CD4-positive, alpha-beta T cell treated with Interleukin-6 for 4 hours (primary cell): ENCODE results near the gene BSDC1.
"Not testable (repeated sequence)": the region's sequence is repeated elsewhere in the genome, so short reads cannot be mapped to it uniquely, and the experiment has no call there.

ENCODE experiments used
- DNase-seq: peaks from one replicate; pipeline ENCODE4 v3.0.0-alpha.2; 2020; ENCODE audit warnings: mixed read lengths

Gene BSDC1, protein sequence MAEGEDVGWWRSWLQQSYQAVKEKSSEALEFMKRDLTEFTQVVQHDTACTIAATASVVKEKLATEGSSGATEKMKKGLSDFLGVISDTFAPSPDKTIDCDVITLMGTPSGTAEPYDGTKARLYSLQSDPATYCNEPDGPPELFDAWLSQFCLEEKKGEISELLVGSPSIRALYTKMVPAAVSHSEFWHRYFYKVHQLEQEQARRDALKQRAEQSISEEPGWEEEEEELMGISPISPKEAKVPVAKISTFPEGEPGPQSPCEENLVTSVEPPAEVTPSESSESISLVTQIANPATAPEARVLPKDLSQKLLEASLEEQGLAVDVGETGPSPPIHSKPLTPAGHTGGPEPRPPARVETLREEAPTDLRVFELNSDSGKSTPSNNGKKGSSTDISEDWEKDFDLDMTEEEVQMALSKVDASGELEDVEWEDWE

DNA sequence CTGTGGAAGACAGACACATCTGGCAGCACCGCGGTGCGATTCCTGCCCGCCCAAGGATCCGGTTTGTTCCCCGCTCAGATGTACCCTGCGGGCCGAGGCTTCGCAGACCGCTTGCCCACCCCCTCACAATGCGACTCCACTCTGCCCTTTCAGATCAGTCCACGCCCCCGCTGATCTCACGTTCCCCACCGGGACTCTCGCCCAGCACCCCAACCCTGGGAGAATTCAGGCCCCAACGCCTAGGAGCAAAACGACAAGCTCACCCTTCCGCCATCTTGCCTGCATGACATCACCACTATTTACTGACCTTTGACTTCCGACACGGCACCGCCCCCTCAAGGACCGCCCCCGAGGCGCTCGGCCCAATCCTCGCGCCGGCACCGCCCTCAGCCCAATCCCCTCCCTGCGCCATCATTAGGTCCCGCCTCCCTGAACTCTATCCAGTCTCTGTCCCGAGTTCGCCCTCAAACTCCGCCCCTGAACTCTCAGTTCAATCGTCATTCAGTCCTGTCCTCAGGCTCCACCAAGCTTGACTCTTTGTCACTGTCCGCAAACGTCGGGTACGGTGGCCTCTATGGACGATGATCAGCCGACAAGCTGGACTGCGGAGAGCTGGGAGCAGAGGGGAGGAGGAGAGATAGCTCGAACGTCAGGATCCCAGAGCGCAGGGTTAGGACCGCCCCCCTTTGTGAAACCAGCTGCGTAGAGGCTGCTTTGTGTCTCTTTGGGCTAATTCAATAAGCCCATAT, at the start of gene BSDC1:
BSDC1 (minus strand) TSS at position 301 of the 749 bp plus-strand sequence; CDS start at position 274, 27 bp downstream.
- DNase-seq: peak; percentile 99

DNA sequence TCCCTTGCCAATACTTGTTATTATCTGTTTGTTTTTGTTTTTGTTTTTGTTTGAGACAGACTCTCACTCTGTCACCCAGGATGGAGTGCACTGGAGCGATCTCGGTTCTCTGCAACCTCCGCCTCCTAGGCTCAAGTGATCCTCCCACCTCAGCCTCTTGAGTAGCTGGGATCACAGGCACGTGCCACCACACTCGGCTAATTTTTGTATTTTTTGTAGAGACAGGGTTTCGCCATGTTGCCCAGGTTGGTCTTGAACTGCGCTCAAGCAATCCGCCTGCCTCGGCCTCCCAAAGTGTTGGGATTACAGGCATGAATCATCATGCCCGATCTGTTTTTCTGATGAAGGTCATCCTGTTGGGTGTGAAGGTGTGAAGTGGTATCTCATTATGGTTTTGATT, 47.2 kb upstream of the BSDC1 start:
- not testable (repeated sequence) for DNase-seq

DNA sequence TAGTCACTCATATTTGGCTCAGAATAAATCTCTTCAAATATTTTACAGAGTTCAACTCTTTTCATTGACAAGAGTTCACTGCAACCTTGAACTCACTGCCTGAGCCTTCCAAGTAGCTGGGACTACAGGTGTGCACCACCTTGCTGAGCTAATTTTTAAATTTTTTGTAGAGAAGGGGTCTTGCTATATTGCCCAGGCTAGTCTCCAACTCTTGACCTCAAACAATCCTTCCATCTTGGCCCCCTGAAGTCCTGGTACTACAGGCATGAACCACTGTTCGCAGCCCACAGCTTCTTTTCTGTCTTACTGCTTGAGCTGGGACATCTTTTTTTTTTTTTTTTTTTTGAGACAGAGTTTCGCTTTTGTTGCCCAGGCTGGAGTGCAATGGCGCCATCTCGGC, 44.5 kb upstream of the BSDC1 start:
- not testable (repeated sequence) for DNase-seq

DNA sequence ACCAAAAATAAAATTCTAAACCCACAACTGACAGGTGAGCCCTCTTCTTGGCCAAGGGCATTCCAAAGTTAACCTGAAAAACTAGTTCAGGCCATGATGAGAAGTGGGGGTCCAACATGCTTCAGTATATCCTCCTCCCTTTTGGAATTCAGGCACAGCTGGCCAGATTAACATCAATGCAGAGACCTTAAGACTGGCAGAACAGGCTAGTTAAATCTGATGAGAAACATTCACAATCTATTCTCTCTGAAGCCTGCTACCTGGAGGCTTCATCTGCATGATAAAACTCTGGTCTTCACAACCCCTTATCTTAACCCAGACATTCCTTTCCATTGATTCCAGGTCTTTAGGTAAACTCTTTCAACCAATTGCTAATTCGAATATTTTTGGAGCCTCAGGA, 43.9 kb upstream of the BSDC1 start:
- no peak for DNase-seq

DNA sequence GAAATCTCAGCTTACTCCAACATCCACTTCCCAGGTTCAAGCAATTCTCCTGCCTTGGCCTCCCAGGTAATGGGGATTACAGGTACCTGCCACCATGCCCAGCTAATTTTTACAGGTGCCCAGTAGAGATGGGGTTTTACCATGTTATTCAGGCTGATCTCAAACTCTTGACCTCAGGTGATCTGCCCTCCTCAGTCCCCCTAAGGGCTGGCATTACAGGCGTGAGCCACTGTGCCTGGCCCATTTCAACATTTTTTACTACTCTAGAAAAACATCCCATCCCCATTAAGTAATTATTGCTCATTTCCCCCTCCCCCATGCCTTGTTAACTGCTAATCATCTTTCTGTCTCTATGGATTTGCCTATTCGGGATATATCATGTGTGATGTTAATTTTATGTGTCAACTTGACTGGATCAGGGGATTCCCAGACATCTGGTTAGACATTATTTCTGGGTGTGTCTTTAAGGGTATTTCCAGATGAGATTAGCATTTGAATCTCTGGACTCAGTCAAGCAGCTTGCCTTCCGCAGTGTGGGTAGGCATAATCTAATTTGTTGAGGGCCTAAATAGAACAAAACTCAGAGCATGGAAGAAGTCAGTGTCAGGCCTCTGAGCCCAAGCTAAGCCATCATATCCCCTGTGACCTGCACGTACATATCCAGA, 37.6 kb upstream of the BSDC1 start:
- no peak for DNase-seq

DNA sequence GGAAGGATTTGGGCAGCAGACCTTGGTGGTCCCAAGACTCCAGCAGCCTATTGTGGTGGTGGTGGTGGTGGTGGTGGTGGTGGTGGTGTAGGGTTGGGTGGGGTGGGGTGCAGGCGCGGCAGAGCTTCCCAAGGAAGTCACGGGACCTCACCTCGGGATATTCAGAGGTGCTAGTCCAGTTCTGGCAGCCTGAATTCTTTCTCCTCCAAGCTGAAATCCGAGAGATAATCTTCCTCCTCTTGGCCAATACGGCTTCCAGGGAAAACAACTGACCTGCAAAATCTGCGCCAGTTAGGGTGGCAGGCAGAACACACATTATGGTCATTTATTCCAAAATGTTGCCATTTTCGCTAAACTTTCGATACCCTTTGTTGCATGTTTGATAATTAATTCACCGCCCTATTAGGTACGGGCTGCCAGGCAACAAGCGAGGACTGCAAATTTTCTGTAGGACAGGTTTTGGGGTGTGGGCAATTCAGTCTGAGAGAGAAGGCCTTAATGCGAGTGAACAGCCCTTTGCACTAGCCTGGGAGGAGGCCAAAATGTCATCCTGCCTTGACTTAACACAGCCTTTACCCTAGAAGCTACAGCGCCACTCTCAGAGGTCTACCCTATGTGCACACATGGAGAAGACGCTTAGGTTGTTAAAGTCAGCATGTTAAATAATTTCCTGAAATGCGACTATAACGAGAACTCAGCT, 33.2 kb upstream of the BSDC1 start:
- no peak for DNase-seq

DNA sequence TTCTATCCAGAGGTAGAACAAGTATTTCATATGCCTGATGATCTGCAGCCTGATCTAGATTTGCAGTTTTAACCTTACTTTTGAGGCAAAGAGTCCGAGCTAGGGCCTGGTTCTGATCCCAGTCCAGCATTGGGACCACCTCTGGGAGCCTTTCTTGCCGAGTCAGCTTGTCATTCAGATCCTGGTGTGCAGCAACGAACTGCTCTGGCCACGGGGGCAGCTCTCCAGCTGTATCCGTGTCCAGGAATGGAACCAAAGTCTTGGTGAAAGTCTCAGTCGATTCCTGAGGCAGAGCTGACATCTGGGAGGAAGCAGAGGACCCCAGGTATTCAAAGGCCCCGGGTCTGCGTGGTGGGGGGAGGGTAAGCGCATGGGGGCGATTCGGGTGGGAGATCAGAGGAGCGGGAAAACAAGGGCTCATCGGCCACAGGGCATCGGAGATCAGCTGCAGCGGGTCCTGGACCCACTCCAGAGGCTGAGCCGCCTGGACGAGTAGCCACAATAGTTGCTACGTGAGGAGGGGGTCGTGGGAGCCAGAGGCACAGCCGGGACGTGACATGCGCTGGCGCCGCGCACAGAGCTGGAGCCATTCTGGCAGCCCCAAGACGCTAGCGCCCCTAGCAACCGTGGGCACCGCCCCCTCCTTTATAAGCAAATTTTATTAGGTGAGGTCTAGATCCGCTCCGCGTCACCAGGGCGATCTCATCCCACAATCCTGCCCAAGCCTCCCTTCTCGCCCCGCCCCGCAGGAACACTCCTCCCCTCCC, 32.4 kb upstream of the BSDC1 start:
- no peak for DNase-seq

DNA sequence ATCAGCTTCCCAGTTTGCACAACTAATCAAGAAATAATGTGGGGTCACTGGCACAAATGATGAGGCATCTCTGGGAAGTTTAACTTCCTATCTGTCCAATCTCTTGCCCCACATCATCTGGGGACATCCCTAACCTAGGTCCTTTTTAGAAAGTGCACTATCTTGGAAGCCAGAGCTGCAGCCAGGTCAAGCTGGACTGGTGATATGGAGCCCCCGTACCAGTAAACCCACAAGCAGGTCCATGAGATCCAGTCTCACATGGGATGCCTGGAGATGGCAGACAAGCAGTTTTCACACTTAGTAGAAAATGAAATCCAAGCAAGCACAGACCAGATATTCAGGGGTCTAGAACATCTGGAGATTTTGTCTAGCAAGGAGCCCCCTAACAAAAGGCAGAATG, 27.5 kb upstream of the BSDC1 start:
- DNase-seq: no peak

DNA sequence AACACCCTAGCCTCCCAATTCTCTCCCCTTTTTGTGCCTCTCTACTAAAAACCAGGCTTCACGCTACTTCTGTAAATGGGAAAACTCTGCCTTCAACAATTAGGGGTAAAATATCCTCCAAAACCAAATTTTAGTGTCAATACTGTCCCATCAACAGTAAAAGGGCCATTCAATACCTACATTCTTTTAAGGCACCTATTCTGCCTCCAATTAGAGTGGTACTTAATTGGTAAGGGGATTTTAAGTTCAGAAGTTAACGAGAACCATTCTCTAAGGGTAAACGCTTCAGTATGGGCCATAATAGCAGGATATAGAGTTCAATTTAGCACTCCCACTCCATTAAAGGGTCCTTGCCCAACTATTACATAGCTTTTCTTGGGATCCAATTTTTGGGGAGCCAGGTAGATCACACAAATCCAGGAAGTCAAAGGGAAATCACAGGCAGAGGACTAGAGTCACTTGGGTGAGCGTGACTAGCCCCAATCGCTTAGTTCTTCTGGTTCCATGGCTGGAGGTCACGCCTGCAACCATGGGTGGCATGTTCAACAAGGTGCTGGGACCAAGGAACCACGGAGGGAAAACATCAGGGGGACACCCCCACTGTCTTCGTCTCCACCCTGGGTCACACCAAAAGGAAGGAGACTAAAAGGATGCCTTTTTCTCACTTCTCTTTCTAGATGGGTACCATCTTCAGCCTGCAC, 20.1 kb upstream of the BSDC1 start:
- no peak for DNase-seq

DNA sequence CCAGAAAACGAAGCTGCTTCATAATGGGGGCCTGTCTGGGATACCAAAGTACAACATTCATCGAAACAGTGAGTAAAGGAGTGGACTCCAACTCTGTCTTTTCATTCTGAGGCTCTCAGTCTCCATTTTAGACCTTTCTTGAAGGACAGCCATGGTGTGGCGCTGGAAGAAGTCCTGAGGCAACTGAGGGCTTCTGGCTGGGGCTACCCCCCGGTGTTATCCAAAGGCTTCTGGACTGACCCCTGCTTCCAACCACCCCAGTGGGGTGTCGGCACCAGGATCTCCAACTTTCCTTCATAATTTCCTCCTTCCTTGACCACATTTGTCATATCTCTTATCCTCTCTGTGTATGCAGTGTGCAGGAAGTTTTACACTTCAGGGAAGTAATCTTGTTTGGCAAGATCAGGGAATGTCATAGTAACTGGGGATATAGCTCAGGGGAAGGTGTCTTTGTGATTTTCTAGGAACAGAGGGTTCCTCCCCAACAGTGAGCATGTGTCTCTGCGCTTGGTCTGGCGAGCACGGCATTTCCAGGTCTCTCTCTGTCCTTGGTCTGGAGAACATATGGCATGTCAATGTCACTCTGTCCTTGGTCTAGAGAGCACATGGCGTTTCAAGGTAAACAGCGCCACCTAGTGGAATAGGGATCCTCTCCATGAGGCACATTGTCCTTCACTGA, 19.4 kb upstream of the BSDC1 start:
- DNase-seq: peak; percentile 81

DNA sequence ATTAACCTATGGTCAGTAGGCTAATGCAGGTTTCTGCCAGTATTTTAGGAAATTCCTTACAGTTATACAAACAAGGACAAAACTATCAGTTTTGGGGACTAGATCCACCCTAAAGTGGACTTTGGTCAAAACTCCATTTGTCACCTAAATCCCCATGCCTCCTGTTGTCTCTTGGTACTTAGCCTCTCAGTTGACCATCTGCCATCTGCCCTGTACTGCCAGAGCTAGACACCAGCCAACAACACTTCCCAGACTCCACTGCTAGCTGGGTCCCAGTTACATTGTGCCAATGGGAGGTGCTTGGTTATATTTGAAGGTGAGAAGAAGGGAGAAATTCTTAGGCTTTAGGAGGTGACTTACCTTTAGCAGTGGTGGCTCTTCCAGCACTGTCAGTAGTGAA, 17.0 kb upstream of the BSDC1 start:
- no peak for DNase-seq

DNA sequence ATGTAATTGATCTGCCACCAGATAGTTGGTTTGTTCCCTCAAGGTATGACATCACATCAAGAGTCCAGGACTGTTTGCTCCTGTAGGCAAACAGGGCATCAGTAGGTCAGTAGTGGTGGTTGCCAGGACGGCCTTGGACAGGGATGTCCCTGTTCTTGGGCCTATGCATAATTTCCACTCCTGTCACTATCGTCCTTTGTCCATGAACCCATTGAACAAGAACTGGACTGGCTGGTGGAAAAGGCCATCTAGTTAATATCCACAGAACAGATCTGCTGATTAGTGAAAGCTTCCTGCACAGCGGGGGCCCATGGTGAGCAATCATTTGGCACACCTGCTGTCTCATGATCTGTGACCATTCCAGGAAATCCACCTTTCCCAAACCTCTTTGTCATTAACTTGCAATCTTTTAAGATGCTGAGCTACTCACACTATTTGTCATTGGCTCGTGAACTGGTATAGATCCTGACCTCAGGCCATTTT, 12.4 kb upstream of the BSDC1 start:
- no peak for DNase-seq

DNA sequence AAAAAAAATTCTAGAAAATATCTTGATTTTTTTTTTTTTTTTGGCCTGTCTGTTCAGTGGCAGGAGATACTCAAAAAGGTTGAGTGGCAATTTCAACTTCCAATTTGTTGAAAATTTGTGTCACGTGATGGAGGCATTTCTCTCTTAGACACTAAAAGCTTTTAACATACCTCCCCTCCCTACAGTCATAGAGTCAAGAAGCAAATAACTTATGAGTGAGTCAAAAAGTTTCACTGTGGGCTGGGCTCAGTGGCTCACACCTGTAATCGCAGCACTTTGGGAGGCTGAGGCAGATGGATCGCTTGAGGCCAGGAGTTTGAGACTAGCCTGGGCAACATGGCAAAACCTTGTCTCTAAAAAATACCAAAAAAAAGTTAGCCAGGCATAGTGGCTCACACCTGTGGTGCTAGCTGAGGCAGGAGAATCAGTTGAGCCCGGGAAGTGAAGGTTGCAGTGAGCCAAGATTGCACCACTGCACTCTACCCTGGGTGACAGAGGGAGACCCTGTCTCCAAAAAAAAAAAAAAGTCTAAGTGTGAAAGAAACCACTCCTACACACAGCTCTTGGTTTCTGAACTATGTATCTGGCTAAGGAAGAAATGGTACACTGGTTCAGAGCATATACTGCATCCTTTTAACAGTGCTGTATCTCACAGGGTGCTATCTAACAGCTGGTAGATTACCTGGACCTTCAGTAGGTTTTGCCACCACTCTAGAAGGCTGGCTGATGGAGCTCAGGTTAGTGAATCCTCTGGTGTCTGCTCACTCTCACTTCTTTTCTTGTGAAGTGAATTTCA, 11.6 kb upstream of the BSDC1 start:
- no peak for DNase-seq

DNA sequence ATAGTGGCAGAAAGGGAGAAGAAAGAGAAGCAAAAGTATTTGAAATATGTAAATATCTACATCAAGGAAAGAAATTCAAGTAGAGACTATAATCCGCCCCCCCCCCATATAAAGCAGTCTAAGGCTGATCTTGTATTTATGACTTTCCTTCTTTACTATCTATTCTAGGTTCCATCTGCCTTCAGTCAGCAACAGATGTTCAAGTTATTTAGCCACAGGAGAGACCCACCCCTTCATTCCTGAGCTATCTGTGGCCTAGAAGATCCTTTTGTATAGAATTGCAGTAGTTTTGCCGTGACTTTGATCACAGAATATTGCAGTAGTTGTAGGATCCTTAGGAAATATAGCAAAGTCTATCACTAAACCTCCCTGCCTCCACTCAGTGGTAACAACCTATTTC, 10.7 kb upstream of the BSDC1 start:
- no peak for DNase-seq

DNA sequence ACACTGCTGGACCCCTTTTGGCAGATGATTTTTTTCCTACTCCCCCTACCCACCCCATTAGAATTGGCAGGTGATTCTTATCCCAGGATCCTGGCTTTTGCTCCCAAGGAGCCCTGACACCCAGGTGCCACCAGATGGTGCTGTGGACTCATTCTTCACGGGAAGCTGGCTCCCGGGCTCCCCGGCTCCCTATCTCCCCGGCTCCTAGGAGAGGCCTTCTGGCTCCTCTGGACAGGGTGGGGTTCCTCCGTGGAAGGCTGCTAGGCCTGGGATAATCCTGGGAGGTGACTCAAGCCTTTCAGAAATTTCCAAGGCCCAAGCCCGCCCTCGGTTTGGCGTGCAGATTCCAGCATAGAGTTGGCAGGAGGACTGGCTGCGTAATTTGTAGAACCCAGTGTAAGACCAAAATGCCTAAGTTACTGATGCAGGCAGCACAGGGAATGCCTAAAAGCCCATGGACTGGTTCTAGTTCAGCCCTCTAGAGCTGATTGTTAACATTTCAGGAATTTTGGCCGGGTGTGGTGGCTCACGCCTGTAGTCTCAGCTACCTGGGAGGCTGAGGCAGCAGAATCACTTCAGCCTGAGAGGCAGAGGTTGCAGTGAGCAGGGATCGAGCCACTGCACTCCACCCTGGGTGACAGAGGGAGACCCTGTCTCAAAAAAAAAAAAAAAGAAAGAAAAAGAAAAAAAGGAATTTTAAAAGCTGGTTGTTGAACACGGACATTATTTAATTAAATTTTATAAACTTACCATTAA, 6.8 kb upstream of the BSDC1 start:
- peak; percentile 67 for DNase-seq

DNA sequence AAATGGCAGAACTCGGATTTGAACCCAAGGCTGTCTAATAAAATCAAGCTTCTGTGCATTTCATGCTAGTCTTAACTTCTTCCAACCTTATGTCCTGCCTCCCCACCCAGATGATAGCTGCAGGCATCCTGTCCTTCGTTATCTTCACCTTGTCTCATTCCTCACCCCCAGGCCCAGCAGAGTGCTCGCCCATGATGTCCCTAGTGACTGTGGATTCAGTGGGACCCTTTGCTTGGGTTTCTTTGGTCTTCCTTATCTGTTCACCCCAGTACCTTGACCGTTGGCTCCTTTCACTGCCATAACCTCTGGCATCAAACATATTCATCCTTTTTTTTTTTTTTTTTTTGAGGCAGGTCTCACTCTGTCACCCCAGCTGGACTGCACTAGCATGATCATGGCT, 5.6 kb upstream of the BSDC1 start:
- DNase-seq: no peak

DNA sequence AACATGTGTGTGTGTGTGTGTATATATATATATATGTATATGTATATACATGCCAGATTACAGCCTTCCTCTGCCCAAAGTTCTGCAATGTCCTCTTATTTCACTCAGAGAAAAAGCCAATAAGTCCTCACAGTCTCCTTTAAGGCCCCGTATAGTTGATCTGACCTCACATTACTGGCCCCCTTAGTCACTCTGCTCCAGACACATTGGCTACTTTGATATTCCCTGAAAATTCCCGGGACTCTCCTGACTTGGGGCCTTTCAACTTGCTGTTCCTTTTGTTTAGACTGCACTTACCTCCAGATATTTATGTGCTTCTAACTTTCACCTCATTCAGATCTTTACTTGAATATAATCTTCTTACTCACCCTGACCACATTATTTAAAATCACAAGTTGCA, 4.2 kb upstream of the BSDC1 start:
- no peak for DNase-seq

DNA sequence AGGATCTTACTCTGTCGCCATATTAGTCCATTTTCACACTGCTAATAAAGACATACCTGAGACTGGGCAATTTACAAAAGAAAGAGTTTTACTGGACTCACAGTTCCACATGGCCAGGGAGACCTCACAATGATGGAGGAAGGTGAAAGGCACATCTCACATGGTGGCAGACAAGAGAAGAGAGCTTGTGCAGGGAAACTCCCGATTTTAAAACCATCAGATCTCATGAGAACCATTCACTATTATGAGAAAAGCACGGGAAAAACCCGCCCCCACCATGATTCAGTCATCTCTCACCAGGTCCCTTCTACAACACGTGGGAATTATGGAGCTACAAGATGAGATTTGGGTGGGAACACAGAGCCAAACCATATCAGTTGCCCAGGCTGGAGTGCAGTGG, 2.3 kb upstream of the BSDC1 start:
- DNase-seq: not testable (repeated sequence)

DNA sequence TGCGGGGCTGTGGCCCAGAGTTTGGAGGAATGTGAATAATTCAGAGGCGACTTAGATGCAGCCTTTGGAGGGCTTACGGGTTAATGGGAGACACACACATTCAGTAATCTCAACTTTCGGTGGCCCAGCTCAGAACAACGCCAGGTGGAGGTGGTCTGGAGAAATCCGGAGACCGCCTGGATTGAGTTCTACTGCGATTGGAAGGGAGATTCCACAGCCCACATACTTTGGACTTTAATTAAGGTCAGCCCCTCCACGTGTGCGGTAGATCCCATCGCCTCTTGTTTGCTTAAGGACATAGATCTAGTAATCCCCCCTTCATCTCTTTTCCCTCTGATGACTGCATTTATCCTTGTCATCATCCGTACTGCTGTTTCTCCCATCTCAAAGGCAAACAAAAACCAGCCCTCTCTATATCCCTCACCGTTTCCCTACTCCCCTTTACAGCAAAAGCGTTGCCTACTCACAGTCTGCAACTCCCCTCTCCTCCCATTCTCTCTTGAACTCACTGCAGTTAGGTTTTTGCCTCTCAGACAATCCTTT, 720 bp upstream of the BSDC1 start:
- DNase-seq: no peak
